PC-3 (cell line): Measurements from ENCODE around the gene MIA.

ENCODE experiments used
- EZH2 ChIP-seq: fragments of 300-600 bp; sonication (generic); IDR thresholded peaks from one replicate; pipeline ENCODE4 v1.6.1; 2017; ENCODE audit warnings: antibody characterized with exemption, mild to moderate bottlenecking, low read length; ENCODE audit not compliant: unreplicated experiment
- EZH2phosphoT487 ChIP-seq: fragments of 300-600 bp; sonication (generic); IDR thresholded peaks from 2 replicates; pipeline ENCODE4 v1.6.1; 2018; ENCODE audit warnings: mild to moderate bottlenecking, antibody characterized with exemption, low read length, borderline replicate concordance
- TF ChIP-seq, protein P1 (sequence below): fragments of 300-600 bp; sonication (generic); conservative IDR thresholded peaks from 2 replicates; pipeline ENCODE4 v1.5.1; 2017; ENCODE audit warnings: antibody characterized with exemption, low read depth, mild to moderate bottlenecking, low read length

DNA sequence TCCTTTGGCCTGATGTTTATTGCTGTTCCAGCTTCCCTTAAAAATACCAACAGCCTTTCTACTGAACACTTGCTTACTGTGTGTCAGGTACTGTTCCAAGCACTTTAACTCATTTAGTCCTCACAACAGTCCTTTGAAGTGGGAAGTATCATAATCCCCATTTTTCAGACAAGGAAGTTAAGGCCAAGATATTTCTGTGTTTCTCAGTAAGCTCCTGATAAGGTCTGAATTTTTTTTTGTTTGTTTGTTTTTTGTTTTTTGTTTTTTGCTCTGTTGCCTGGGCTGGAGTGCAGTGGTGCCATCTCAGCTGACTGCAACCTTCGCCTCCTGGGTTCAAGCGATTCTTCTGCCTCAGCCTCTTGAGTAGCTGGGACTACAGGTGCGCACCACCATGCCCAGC is 16.8 kb upstream of the MIA start:
- TF ChIP-seq, protein P1, sequence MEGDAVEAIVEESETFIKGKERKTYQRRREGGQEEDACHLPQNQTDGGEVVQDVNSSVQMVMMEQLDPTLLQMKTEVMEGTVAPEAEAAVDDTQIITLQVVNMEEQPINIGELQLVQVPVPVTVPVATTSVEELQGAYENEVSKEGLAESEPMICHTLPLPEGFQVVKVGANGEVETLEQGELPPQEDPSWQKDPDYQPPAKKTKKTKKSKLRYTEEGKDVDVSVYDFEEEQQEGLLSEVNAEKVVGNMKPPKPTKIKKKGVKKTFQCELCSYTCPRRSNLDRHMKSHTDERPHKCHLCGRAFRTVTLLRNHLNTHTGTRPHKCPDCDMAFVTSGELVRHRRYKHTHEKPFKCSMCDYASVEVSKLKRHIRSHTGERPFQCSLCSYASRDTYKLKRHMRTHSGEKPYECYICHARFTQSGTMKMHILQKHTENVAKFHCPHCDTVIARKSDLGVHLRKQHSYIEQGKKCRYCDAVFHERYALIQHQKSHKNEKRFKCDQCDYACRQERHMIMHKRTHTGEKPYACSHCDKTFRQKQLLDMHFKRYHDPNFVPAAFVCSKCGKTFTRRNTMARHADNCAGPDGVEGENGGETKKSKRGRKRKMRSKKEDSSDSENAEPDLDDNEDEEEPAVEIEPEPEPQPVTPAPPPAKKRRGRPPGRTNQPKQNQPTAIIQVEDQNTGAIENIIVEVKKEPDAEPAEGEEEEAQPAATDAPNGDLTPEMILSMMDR, result no peak
- TF ChIP-seq EZH2 (no peak), EZH2phosphoT487 (no peak)
